ENCODE measurements around the gene BAAT.

GRCh38 chr9:101359679-101360078 lies 25.1 kb downstream of the BAAT start:
- TF ChIP-seq EP300 (IDR thresholded peaks at IDR 0.05) (no peak), POLR2A (IDR thresholded peaks at IDR 0.05) (no peak)
